Measurements from ENCODE around the gene PLK5. TPM values are rescaled to one million over a fixed set of nuclear protein-coding genes. Genes with fewer than 3 reads are reported as not detected.
A peak's percentile ranks its signal among the peaks of the same experiment; 100 is the strongest.

The PLK5 gene
- total RNA-seq, 4 donors from 2014 or later = not detected

DNA sequence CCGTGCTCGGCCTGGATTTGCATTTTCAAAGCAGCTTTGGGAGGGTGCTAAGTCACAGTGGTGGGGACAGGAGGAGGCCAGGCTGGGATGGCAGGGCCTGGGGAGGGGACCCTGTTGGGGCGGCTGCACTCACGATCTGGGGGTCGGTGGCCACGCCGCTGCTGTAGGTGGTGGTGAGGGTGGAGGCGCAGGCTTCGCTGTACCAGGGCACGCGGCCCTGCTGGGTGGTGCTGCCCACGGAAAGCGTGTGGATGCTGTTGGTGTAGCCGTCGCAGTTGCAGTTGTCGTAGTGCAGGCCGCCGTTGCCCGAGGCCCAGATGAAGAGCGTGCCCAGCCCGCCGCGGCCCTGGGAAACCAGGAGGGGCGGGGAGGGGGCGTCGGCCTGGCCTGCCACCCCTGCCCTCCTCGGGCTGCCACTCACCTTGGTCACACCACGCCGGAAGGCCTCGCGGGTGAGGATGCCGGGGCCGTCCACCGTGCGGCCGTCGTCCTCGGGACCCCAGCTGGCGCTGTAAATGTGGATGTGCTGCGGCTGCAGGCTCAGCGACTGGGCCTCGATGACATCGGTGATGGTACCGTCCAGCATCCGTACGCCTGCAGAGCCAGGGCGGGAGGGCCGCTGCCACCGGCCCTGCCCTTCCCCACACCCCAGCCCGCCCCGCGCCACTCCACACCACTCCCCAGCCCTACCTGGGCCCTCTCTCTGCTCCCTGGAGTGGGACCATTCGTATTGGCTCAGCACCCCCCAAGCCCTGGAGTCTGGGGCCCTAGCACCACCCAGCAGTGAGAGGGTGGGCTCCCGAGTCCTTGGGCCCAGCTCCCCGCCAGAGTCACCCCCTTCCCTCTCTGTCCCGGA lies 36.9 kb upstream of the PLK5 start:
- no peak for TF ChIP-seq POLR2A (IDR thresholded peaks at IDR 0.05)
- TF ChIP-seq, protein P1, sequence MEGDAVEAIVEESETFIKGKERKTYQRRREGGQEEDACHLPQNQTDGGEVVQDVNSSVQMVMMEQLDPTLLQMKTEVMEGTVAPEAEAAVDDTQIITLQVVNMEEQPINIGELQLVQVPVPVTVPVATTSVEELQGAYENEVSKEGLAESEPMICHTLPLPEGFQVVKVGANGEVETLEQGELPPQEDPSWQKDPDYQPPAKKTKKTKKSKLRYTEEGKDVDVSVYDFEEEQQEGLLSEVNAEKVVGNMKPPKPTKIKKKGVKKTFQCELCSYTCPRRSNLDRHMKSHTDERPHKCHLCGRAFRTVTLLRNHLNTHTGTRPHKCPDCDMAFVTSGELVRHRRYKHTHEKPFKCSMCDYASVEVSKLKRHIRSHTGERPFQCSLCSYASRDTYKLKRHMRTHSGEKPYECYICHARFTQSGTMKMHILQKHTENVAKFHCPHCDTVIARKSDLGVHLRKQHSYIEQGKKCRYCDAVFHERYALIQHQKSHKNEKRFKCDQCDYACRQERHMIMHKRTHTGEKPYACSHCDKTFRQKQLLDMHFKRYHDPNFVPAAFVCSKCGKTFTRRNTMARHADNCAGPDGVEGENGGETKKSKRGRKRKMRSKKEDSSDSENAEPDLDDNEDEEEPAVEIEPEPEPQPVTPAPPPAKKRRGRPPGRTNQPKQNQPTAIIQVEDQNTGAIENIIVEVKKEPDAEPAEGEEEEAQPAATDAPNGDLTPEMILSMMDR (IDR thresholded peaks at IDR 0.05) = no peak
- peaks cover 0 to 19% (median 7%) of the 10 kb centered on the region in 4 donors for H3K4me1 ChIP-seq

DNA sequence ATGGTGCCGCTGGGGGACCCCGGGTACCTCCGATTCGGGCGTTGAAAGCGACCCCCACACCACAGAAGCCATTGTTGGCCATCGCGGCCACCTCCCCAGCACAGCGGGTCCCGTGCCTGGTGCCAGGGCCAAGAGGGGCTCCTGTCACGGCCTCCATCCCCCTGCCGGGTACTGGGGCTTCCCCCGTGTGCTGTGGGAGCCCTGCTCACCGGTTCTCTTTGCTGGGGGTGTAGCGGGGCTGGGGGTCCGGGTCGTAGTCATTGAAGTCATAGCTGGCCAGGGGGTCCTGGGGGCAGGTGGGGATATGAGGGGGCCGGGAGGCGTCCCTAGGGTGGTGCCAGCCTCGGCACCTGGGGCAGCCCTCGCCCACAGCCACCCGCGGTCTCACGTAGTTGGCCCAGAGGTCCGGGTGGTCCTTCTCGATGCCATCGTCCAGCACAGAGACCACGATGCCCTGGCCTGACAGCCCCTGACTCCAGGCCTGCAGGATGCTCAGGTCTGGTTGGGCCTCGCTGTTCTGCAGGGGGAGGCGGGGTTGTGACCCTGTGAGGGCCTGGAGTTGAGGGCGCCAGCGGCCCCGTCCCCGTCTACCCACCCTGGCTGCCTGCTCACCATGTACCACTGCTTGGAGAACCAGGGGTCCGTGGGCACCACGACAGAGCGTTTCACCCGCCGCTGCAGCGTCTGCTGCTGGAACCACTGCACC lies 36.1 kb upstream of the PLK5 start:
- Histone ChIP-seq H3K27me3 (no peaks in the 10 kb centered on the region), H3K4me1 (peaks cover 0 to 19% (median 8%) of the 10 kb centered on the region in 4 donors), H3K27ac (no peak overlapping the region), H3K36me3 (no peaks in the 10 kb centered on the region), H3K4me3 (no peak overlapping the region), H3K9me3 (no peaks in the 10 kb centered on the region)
- TF ChIP-seq, protein P1 (IDR thresholded peaks at IDR 0.05) = no peak
- no peak for TF ChIP-seq POLR2A (IDR thresholded peaks at IDR 0.05)
- DNase-seq = no peak

More for the DNA sequence above, 36.9 kb upstream of the PLK5 start:
- H3K9me3 ChIP-seq = no peaks in the 10 kb centered on the region
- no peak for DNase-seq
- no peaks in the 10 kb centered on the region for H3K36me3 ChIP-seq
- H3K27me3 ChIP-seq = no peaks in the 10 kb centered on the region
- no peak overlapping the region for H3K4me3 ChIP-seq
- no peak overlapping the region for H3K27ac ChIP-seq

DNA sequence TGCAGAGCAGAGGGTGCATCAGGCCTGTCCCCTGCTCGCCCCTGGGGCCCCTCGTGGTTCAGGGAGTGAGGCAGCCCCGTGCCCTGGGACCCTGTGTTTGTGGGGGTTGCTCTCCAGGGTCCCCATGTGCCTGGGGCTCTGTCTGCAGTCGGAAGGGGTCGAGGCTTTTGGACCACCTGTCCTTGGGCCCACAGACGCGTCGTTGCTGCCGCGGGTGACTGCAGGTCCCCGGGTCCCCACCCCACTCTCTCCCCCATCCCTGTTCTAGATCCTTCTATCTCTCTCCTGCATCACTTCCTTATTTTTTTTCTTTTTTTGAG lies 35.6 kb upstream of the PLK5 start:
- H3K4me3 ChIP-seq = no peak overlapping the region
- no peaks in the 10 kb centered on the region for H3K36me3 ChIP-seq
- TF ChIP-seq, protein P1 (IDR thresholded peaks at IDR 0.05) = no peak
- TF ChIP-seq POLR2A (IDR thresholded peaks at IDR 0.05) = no peak
- peaks cover 0 to 21% (median 9%) of the 10 kb centered on the region in 4 donors for H3K4me1 ChIP-seq
- no peak for DNase-seq
- H3K27me3 ChIP-seq = no peaks in the 10 kb centered on the region
- H3K9me3 ChIP-seq = no peaks in the 10 kb centered on the region
- H3K27ac ChIP-seq = no peak overlapping the region

DNA sequence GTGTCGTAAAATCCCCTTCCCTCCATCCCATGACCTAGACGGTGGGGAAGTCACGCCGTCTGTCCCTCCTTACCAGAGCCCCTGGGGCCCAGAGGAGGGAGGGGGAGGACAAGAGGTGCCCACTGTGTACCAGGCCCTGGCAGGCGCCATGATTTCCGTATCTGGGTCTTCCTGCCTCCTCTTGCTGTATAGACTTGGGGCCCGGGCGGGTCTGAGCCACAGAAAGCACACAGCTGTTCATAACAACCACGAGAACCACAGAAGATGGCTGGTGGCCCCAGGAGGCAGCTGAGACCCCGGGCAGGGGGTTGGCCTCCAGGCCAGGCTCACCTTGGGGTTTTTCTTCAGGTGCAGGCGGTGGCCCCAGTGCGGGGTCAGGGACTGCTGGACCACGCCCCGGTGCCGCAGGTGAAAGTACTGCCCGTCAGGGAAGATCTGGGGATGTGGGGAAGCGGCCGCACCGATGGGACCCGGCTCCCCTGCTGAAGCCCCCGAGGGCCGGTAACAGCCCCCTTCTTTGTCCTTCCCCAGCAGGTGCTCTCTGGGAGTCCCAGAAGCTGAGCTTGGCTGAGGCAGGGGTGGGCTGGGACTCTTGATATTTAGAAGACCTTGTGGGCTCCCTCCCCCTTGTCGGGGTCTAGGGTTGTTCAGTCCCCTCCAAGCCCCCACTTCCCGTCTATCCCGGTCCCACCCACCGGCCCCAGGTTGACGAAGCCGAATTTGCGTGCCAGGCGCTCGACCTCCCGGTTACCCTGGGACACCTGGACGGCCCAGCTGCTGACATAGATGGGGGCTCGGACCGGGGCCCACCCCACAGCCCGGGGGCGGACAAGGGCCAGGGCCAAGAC lies 34.2 kb upstream of the PLK5 start:
- peak overlapping the region; percentile 65 to 85 (median 70) for H3K27ac ChIP-seq
- no peaks in the 10 kb centered on the region for H3K9me3 ChIP-seq
- TF ChIP-seq POLR2A (IDR thresholded peaks at IDR 0.05) = no peak
- TF ChIP-seq, protein P1 (IDR thresholded peaks at IDR 0.05) = no peak
- H3K4me1 ChIP-seq = peaks cover 0 to 32% (median 9%) of the 10 kb centered on the region in 4 donors
- DNase-seq = no peak
- H3K27me3 ChIP-seq = no peaks in the 10 kb centered on the region
- peak overlapping the region; percentile 46 to 64 (median 54) for H3K4me3 ChIP-seq
- no peaks in the 10 kb centered on the region for H3K36me3 ChIP-seq
